K562 (cell line): ENCODE results near the gene YIPF1.

Experiments
- EP300 ChIP-seq: IDR thresholded peaks from 2 replicates; pipeline ENCODE4 v1.6.1; 2012; ENCODE audit warnings: low read length, improper control_type of control experiment
- MECOM ChIP-seq: fragments of 250-450 bp; sonication (Bioruptor Pico); IDR thresholded peaks from 2 replicates; pipeline ENCODE4 v1.8.0; 2022; ENCODE audit warnings: inconsistent platforms
- PRMT5 ChIP-seq: sonication (generic); formaldehyde crosslinking; IDR thresholded peaks from 2 replicates; pipeline ENCODE4 v1.5.0; 2020; ENCODE audit warnings: missing genetic modification reagents
- SAP30 ChIP-seq: fragments of 200-600 bp; sonication (generic); IDR thresholded peaks from 2 replicates; pipeline ENCODE4 v1.6.1; 2012; ENCODE audit warnings: borderline replicate concordance, low read depth, mild to moderate bottlenecking, moderate library complexity, low read length, control low read depth, inconsistent platforms; ENCODE audit not compliant: insufficient read depth, poor library complexity, severe bottlenecking
- TCF7L2 ChIP-seq: fragments of 150-350 bp; IDR thresholded peaks from 2 replicates; pipeline ENCODE4 v1.6.1; 2016; ENCODE audit warnings: low read depth, mild to moderate bottlenecking, low read length, moderate library complexity

GRCh38 chr1:53878492-53879105 is 11.0 kb downstream of the YIPF1 start:
- no peak for TF ChIP-seq SAP30
- no peak for TF ChIP-seq EP300
- TF ChIP-seq MECOM (CRISPR knock-in tag), result no peak
- no peak for TF ChIP-seq PRMT5 (CRISPR knock-in tag)
- TF ChIP-seq TCF7L2, result no peak
